Duodenal mucosa (tissue), 2 donors: Measurements from ENCODE around the gene SOX13.

ENCODE experiments used
- H3K27ac ChIP-seq: one replicate; pipeline ENCODE4 v1.7.0; 2013; ENCODE audit warnings: low read depth, low read length
- H3K27me3 ChIP-seq, 2 donors: one replicate each; pipeline ENCODE4 v1.7.0; 2013; ENCODE audit warnings: low read length in 2 of 2, control low read depth in 1 of 2; ENCODE audit not compliant: insufficient read depth in 2 of 2, control insufficient read depth in 1 of 2
- H3K36me3 ChIP-seq, 2 donors: one replicate each; pipeline ENCODE4 v1.7.0; 2013; ENCODE audit warnings: low read length in 2 of 2, control low read depth in 1 of 2; ENCODE audit not compliant: insufficient read depth in 2 of 2, control insufficient read depth in 1 of 2
- H3K4me1 ChIP-seq, 2 donors: one replicate each; pipeline ENCODE4 v1.7.0; 2013; ENCODE audit warnings: low read length in 2 of 2, control low read depth in 1 of 2; ENCODE audit not compliant: insufficient read depth in 2 of 2, control insufficient read depth in 1 of 2
- H3K4me3 ChIP-seq, 2 donors: one replicate each; pipeline ENCODE4 v1.7.0; 2013; ENCODE audit warnings: low read length in 2 of 2, low read depth in 1 of 2
- H3K9ac ChIP-seq, 2 donors: one replicate each; pipeline ENCODE4 v1.7.0; 2013; ENCODE audit warnings: low read length in 2 of 2, low read depth in 1 of 2
- H3K9me3 ChIP-seq, 2 donors: one replicate each; pipeline ENCODE4 v1.7.0; 2013; ENCODE audit warnings: low read length in 2 of 2, control low read depth in 1 of 2; ENCODE audit not compliant: control insufficient read depth in 1 of 2

SOX13 gene

GRCh38 chr1:204128964-204129896, 56.3 kb downstream of the SOX13 start:
- Histone ChIP-seq H3K27me3 (no peaks in the 10 kb centered on the region), H3K9ac (peak overlapping the region; percentile 44 to 59), H3K4me3 (peak overlapping the region; percentile 59 to 62), H3K27ac (peak overlapping the region; percentile 22), H3K4me1 (peaks cover 3 to 10% of the 10 kb centered on the region in 2 donors), H3K36me3 (peaks cover 8 to 24% of the 10 kb centered on the region in 2 donors), H3K9me3 (no peaks in the 10 kb centered on the region)

GRCh38 chr1:204130178-204130577, 57.3 kb downstream of the SOX13 start:
- Histone ChIP-seq H3K4me3 (no peak overlapping the region), H3K27ac (no peak overlapping the region), H3K27me3 (no peaks in the 10 kb centered on the region), H3K9ac (no peak overlapping the region), H3K4me1 (peaks cover 3 to 10% of the 10 kb centered on the region in 2 donors), H3K9me3 (no peaks in the 10 kb centered on the region), H3K36me3 (peaks cover 2 to 15% of the 10 kb centered on the region in 2 donors)

- Histone ChIP-seq H3K4me3 (no peak overlapping the region), H3K27me3 (no peaks in the 10 kb centered on the region), H3K36me3 (peaks cover 0 to 5% of the 10 kb centered on the region in 2 donors), H3K4me1 (peaks cover 3 to 10% of the 10 kb centered on the region in 2 donors), H3K9me3 (no peaks in the 10 kb centered on the region), H3K9ac (no peak overlapping the region), H3K27ac (no peak overlapping the region)
Measured at GRCh38 chr1:204130981-204131892, 58.3 kb downstream of the SOX13 start.

- Histone ChIP-seq H3K4me3 (no peak overlapping the region), H3K4me1 (peaks cover 3 to 10% of the 10 kb centered on the region in 2 donors), H3K9me3 (no peaks in the 10 kb centered on the region), H3K36me3 (no peaks in the 10 kb centered on the region), H3K27me3 (no peaks in the 10 kb centered on the region), H3K27ac (no peak overlapping the region), H3K9ac (no peak overlapping the region)
Measured at GRCh38 chr1:204131978-204132377, 59.1 kb downstream of the SOX13 start.

GRCh38 chr1:204132718-204133117, 59.8 kb downstream of the SOX13 start:
- H3K9ac ChIP-seq: no peak overlapping the region
- no peak overlapping the region for H3K27ac ChIP-seq
- H3K27me3 ChIP-seq: no peaks in the 10 kb centered on the region
- H3K9me3 ChIP-seq: no peaks in the 10 kb centered on the region
- no peak overlapping the region for H3K4me3 ChIP-seq
- H3K4me1 ChIP-seq: peaks cover 0 to 10% of the 10 kb centered on the region in 2 donors
- H3K36me3 ChIP-seq: no peaks in the 10 kb centered on the region

GRCh38 chr1:204134103-204134502, 61.2 kb downstream of the SOX13 start:
- no peaks in the 10 kb centered on the region for H3K36me3 ChIP-seq

GRCh38 chr1:204136814-204137213, 63.9 kb downstream of the SOX13 start:
- Histone ChIP-seq H3K9me3 (no peaks in the 10 kb centered on the region), H3K4me3 (no peak overlapping the region), H3K27me3 (no peaks in the 10 kb centered on the region), H3K4me1 (no peaks in the 10 kb centered on the region), H3K36me3 (no peaks in the 10 kb centered on the region), H3K9ac (no peak overlapping the region), H3K27ac (no peak overlapping the region)

More at GRCh38 chr1:204134103-204134502, 61.2 kb downstream of the SOX13 start:
- no peak overlapping the region for H3K27ac ChIP-seq
- no peaks in the 10 kb centered on the region for H3K9me3 ChIP-seq
- no peak overlapping the region for H3K9ac ChIP-seq
- H3K27me3 ChIP-seq: no peaks in the 10 kb centered on the region
- peaks cover 0 to 5% of the 10 kb centered on the region in 2 donors for H3K4me1 ChIP-seq
- H3K4me3 ChIP-seq: no peak overlapping the region

- Histone ChIP-seq H3K36me3 (no peaks in the 10 kb centered on the region), H3K4me1 (no peaks in the 10 kb centered on the region), H3K27me3 (no peaks in the 10 kb centered on the region), H3K9me3 (no peaks in the 10 kb centered on the region), H3K4me3 (no peak overlapping the region), H3K9ac (no peak overlapping the region), H3K27ac (no peak overlapping the region)
Measured at GRCh38 chr1:204139088-204139487, 66.2 kb downstream of the SOX13 start.

- Histone ChIP-seq H3K9ac (no peak overlapping the region), H3K27me3 (no peaks in the 10 kb centered on the region), H3K9me3 (no peaks in the 10 kb centered on the region), H3K4me3 (no peak overlapping the region), H3K36me3 (no peaks in the 10 kb centered on the region), H3K27ac (no peak overlapping the region), H3K4me1 (no peaks in the 10 kb centered on the region)
Measured at GRCh38 chr1:204139952-204140351, 67.0 kb downstream of the SOX13 start.

- Histone ChIP-seq H3K4me1 (no peaks in the 10 kb centered on the region), H3K9ac (no peak overlapping the region), H3K4me3 (no peak overlapping the region), H3K27ac (no peak overlapping the region), H3K36me3 (no peaks in the 10 kb centered on the region), H3K27me3 (no peaks in the 10 kb centered on the region), H3K9me3 (no peaks in the 10 kb centered on the region)
Measured at GRCh38 chr1:204141131-204141530, 68.2 kb downstream of the SOX13 start.
